Measurements from ENCODE around the gene SIGLEC1. TPM values are rescaled to one million over a fixed set of nuclear protein-coding genes. Genes with fewer than 3 reads are reported as not detected.

SIGLEC1 gene
- total RNA-seq, 2 experiments from 2014 or later: not detected

DNA sequence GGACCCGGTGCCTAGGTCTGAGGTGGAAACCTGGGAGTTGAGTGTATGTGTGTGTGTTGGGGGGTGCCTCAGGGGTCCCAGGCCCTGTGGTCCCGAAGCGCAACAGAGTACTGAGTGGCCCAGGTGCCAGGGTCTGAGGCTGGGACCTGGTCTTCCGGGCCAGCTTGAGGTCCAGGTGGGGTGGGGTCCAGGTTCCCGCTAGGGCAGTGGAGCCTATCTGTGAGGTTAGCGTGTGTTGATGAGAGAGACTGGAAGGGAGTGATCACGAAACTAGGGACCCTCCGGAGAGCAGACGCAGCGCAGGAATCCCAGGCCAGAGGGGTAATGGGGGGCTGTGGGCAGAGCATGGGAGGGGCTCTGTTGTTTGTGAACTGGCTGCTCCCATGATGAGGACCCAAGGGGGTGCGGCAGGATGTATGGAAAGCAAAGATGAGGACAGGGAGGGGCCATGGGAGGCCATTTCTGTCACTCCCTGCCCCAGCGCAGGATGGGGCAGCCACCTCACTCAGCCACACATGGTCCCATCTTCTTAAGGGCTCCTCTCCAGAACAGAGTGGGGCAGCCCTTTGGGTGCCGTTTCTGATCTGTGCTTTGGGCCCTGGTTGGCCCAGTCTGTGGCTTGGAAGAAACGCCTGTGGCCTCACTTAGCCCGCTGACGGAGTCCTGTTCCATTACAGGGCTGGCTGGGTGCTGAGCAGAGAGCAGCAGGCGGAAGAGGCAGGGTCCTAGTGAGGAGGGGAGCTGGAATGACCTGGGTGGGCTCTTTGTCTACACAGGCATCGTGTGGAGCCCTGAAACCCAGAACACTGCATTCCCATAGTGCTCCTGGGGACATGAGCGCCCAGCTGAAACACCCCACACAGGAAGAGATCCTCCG lies 21.0 kb upstream of the SIGLEC1 start:
- POLR2A ChIA-PET: no interaction called here

DNA sequence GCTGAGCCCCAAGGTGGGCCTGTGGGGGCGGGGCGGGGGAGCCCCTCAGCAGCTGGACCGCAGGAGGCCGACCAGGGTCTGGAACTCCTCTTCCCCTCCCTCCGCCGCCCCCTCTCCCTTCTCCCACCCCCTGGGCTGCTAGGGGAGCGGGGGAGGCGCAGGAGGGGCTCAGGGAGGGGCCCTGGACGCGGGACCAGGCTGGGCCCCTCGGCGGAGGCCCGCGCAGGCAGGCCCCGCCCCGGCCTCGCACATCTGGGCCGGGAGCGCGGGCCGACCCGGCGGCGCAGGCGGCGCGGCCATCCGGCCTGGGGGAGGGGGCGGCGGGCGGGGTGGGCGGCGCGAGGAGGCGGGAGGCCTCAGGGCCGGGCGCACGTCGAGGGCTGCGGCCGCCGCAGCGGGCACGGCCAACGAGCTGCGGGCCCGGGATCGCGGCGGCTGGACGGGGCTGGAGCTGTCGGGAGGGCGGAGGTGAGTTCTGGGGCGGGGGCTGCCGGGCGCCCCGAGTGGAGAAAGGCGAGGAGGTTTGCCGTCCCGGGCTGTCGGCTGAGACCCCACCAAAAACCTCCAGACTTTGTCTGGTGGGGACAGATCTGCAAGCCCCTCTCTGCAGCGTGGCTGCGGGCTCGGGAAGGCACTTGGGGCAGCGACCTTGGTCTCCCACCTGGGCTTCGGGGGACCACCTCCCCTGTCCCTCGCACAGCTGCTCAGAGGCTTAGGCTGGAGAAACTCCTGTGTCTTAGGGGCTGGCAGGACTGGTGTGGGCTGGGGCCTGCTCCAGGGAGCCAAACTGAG lies 20.1 kb upstream of the SIGLEC1 start, which contains the start of gene HSPA12B:
Gene HSPA12B (plus strand): TSS at position 359 of the 792 bp plus-strand sequence. CDS start 5,990 bp downstream, outside the sequence.
- no peak within 1 kb of the TSS for H3K27ac Mint-ChIP-seq
- ATAC-seq (no peak), DNase-seq (no peak)
- peaks cover 33% of the 10 kb centered on the region for H3K27me3 Mint-ChIP-seq
- POLR2A ChIA-PET: no interaction called here
- H3K4me1 Mint-ChIP-seq (ENCODE audit: low read depth): no peaks in the 10 kb centered on the region
- TF ChIP-seq, protein P1, sequence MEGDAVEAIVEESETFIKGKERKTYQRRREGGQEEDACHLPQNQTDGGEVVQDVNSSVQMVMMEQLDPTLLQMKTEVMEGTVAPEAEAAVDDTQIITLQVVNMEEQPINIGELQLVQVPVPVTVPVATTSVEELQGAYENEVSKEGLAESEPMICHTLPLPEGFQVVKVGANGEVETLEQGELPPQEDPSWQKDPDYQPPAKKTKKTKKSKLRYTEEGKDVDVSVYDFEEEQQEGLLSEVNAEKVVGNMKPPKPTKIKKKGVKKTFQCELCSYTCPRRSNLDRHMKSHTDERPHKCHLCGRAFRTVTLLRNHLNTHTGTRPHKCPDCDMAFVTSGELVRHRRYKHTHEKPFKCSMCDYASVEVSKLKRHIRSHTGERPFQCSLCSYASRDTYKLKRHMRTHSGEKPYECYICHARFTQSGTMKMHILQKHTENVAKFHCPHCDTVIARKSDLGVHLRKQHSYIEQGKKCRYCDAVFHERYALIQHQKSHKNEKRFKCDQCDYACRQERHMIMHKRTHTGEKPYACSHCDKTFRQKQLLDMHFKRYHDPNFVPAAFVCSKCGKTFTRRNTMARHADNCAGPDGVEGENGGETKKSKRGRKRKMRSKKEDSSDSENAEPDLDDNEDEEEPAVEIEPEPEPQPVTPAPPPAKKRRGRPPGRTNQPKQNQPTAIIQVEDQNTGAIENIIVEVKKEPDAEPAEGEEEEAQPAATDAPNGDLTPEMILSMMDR (IDR thresholded peaks at IDR 0.05): no peak
- intact Hi-C loops (cut with micrococcal nuclease): no loop called here
- CTCF ChIA-PET: no interaction called here
- no peaks in the 10 kb centered on the region for H3K36me3 Mint-ChIP-seq (ENCODE audit: low read depth)
- H3K4me3 Mint-ChIP-seq: no peak within 1 kb of the TSS
- H3K9me3 Mint-ChIP-seq: no peaks in the 10 kb centered on the region

More for the DNA sequence above, 21.0 kb upstream of the SIGLEC1 start:
- no peaks in the 10 kb centered on the region for H3K36me3 Mint-ChIP-seq (ENCODE audit: low read depth)
- no peaks in the 10 kb centered on the region for H3K9me3 Mint-ChIP-seq
- H3K4me1 Mint-ChIP-seq (ENCODE audit: low read depth): no peaks in the 10 kb centered on the region
- no peak overlapping the region for H3K4me3 Mint-ChIP-seq
- no peak overlapping the region for H3K27ac Mint-ChIP-seq
- DNase-seq (no peak), ATAC-seq (no peak)
- peaks cover 28% of the 10 kb centered on the region for H3K27me3 Mint-ChIP-seq
- TF ChIP-seq, protein P1 (IDR thresholded peaks at IDR 0.05): no peak
- intact Hi-C loops (cut with micrococcal nuclease): no loop called here
- CTCF ChIA-PET: no interaction called here

DNA sequence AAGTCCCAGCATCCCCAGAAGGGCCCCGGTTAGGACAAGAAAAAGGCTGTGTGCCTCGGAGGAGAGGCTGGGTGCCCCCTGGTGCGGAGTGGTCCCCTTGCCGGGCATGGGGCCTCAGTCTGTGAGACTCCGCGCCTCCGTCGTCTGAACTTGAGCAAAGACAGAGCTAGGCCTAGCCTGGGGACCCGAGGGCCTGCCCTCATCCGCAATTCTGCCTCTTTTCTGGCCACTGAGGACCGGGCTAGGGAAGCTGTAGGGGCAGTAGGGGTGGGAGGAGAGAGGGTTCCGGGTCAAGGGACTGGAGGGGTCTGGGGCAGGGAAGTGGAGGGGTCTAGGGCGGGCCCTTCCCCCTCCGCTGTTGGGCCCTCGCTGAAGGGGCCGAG lies 19.5 kb upstream of the SIGLEC1 start:
- ATAC-seq (no peak), DNase-seq (no peak)
- Mint-ChIP-seq H3K4me3 (no peak overlapping the region), H3K36me3 (ENCODE audit: low read depth) (no peaks in the 10 kb centered on the region), H3K27ac (no peak overlapping the region), H3K4me1 (ENCODE audit: low read depth) (no peaks in the 10 kb centered on the region), H3K27me3 (peaks cover 39% of the 10 kb centered on the region), H3K9me3 (no peaks in the 10 kb centered on the region)
- intact Hi-C loops (cut with micrococcal nuclease): no loop called here
- TF ChIP-seq, protein P1 (IDR thresholded peaks at IDR 0.05): no peak
- ChIA-PET POLR2A (no interaction called here), CTCF (interaction anchor here (1.1 to 1.3 kb wide), 2 partner anchors 16 to 21 kb away, joined by 3 to 6 read pairs; no protein-coding TSS in a partner anchor)

DNA sequence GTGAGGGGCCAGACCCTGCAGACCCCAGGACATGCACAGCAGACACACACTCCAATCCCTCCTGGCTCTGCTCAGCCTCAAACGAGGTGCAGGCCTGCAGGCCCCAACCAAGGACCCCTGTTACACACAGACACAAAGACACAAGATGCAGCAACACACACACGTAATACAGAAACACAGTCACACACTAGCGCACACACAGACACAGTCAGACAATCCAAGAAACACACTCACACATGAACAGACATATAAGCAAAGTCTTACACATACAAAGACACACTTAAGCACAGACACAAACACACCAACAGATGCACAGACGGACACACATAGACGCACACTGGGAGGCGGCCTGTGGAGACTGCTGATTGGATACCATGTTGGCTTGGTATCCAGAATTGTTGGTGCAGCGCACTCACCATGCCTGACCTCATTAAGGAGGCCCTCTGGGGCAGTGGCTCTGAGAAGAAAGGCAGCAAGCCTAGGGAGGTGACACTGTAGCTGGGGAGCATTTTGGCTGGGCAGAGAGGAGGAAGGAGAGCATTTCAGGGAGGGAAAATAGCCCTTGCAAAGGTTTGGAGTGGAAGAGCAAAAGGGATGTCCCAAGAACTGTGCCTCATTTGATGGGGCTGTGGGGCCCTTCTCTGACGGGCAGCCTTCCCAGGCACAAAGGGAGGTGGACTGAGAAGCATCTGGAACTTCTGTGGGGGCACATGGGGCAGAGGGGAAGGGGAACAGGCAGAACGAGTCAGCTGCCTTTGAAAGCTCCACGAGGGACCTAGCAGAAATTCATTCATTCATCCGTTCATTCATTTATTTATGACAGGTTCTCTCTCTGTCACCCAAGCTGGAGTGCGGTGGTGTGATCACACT lies 18.6 kb upstream of the SIGLEC1 start:
- no peak for ATAC-seq
- TF ChIP-seq, protein P1 (IDR thresholded peaks at IDR 0.05): no peak
- Mint-ChIP-seq H3K4me1 (ENCODE audit: low read depth) (no peaks in the 10 kb centered on the region), H3K36me3 (ENCODE audit: low read depth) (no peaks in the 10 kb centered on the region), H3K27me3 (peaks cover 40% of the 10 kb centered on the region), H3K4me3 (no peak overlapping the region), H3K9me3 (no peaks in the 10 kb centered on the region), H3K27ac (no peak overlapping the region)
- DNase-seq: no peak
- intact Hi-C loops (cut with micrococcal nuclease): no loop called here
- CTCF ChIA-PET: interaction anchor here (1.1 to 1.3 kb wide), 2 partner anchors 17 to 20 kb away, joined by 3 to 6 read pairs; no protein-coding TSS in a partner anchor
- POLR2A ChIA-PET: interaction anchor here (0.6 kb wide), 1 partner anchor 200 kb away, joined by 3 read pairs; no protein-coding TSS in a partner anchor
